ENCODE data around the gene TSC22D4. TPM values are rescaled to one million over a fixed set of nuclear protein-coding genes. Genes with fewer than 3 reads are reported as not detected.
A peak's percentile ranks its signal among the peaks of the same experiment; 100 is the strongest.

The TSC22D4 gene
- total RNA-seq, 3 donors from 2014 or later (not counting 1 experiment from before 2014, with no cell fraction given) = 140 to 173 (median 168) TPM

- peaks cover 7% of the 10 kb centered on the region for H3K36me3 ChIP-seq (ENCODE audit: control insufficient read depth, insufficient read depth, low read length)
- H3K4me3 ChIP-seq (ENCODE audit: low read length) = no peak overlapping the region
- peaks cover 0 to 5% of the 10 kb centered on the region in 2 donors for H3K27me3 Mint-ChIP-seq (ENCODE audit: low read depth in 2 of 2)
- no peaks in the 10 kb centered on the region for H3K36me3 Mint-ChIP-seq
- intact Hi-C loops (cut with micrococcal nuclease) = loop anchor here (1.0 to 10.0 kb wide), 4 partner anchors 31 to 203 kb away; no protein-coding TSS in a partner anchor
- H3K9me3 Mint-ChIP-seq = no peaks in the 10 kb centered on the region
- H3K27me3 ChIP-seq (ENCODE audit: control insufficient read depth, insufficient read depth, low read length) = no peaks in the 10 kb centered on the region
- H3K27ac Mint-ChIP-seq = peak overlapping the region; percentile 97 to 99
- 65% methylated on average over 16 of the region's 16 CpGs for WGBS (ENCODE audit: insufficient coverage)
- ATAC-seq (no peak), DNase-seq (no peak)
- no peak for TF ChIP-seq CTCF (IDR thresholded peaks at IDR 0.05)
- H3K4me3 Mint-ChIP-seq = peak overlapping the region; percentile 96
- no peaks in the 10 kb centered on the region for H3K9me3 ChIP-seq (ENCODE audit: control insufficient read depth, insufficient read depth, low read length)
- peaks cover 38% of the 10 kb centered on the region for H3K4me1 ChIP-seq (ENCODE audit: control insufficient read depth, insufficient read depth, low read length)
- peak overlapping the region; percentile 99 for H3K27ac ChIP-seq (ENCODE audit: low read length)
- H3K4me1 Mint-ChIP-seq = peaks cover 46 to 68% of the 10 kb centered on the region in 2 donors
Measured at GRCh38 chr7:100427762-100428198, 51.2 kb downstream of the TSC22D4 start.

- TF ChIP-seq CTCF (IDR thresholded peaks at IDR 0.05) = no peak
- Mint-ChIP-seq H3K27me3 (ENCODE audit: low read depth in 2 of 2) (peaks cover 0 to 5% of the 10 kb centered on the region in 2 donors), H3K4me1 (peaks cover 39 to 63% of the 10 kb centered on the region in 2 donors), H3K4me3 (no peak overlapping the region), H3K27ac (peak overlapping the region in 1 of 2 donors; percentile 32), H3K9me3 (no peaks in the 10 kb centered on the region), H3K36me3 (no peaks in the 10 kb centered on the region)
- Histone ChIP-seq H3K27me3 (ENCODE audit: control insufficient read depth, insufficient read depth, low read length) (no peaks in the 10 kb centered on the region), H3K9me3 (ENCODE audit: control insufficient read depth, insufficient read depth, low read length) (no peaks in the 10 kb centered on the region), H3K36me3 (ENCODE audit: control insufficient read depth, insufficient read depth, low read length) (peaks cover 1% of the 10 kb centered on the region), H3K4me1 (ENCODE audit: control insufficient read depth, insufficient read depth, low read length) (peaks cover 27% of the 10 kb centered on the region), H3K4me3 (ENCODE audit: low read length) (no peak overlapping the region), H3K27ac (ENCODE audit: low read length) (no peak overlapping the region)
- intact Hi-C loops (cut with micrococcal nuclease) = loop anchor here (10.0 kb wide), 1 partner anchor 202 kb away; no protein-coding TSS in a partner anchor
- ATAC-seq (no peak), DNase-seq (no peak)
Measured at GRCh38 chr7:100426516-100426915, 52.5 kb downstream of the TSC22D4 start.

DNA sequence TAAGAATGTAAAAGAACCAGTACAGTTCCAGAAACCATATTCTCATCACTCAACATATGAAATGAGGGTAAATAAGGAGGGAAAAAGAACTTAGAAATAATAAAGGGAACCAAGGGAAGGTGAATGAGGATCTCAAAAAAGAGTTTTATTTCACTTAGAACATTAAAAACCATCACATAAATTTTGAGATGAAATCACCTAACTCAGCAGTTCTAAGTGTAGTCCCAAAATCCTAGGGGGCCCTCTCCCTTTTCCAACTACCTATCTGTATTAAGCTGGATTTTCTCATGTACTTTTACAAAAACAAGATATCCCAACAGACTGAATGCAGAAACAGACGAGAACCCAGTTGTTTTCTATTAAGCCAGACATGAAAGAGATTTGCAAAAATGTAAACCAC is 53.7 kb downstream of the TSC22D4 start:
- TF ChIP-seq CTCF (IDR thresholded peaks at IDR 0.05) = no peak
- no peak overlapping the region for H3K4me3 Mint-ChIP-seq
- peaks cover 39 to 51% of the 10 kb centered on the region in 2 donors for H3K4me1 Mint-ChIP-seq
- H3K9me3 Mint-ChIP-seq = no peaks in the 10 kb centered on the region
- Histone ChIP-seq H3K27me3 (ENCODE audit: control insufficient read depth, insufficient read depth, low read length) (no peaks in the 10 kb centered on the region), H3K9me3 (ENCODE audit: control insufficient read depth, insufficient read depth, low read length) (no peaks in the 10 kb centered on the region), H3K27ac (ENCODE audit: low read length) (no peak overlapping the region), H3K4me3 (ENCODE audit: low read length) (no peak overlapping the region), H3K4me1 (ENCODE audit: control insufficient read depth, insufficient read depth, low read length) (peaks cover 15% of the 10 kb centered on the region), H3K36me3 (ENCODE audit: control insufficient read depth, insufficient read depth, low read length) (no peaks in the 10 kb centered on the region)
- intact Hi-C loops (cut with micrococcal nuclease) = loop anchor here (10.0 kb wide), 1 partner anchor 201 kb away; no protein-coding TSS in a partner anchor
- no peaks in the 10 kb centered on the region for H3K36me3 Mint-ChIP-seq
- WGBS (ENCODE audit: insufficient coverage) = 86% methylated on average over 1 of the region's 1 CpG
- H3K27me3 Mint-ChIP-seq (ENCODE audit: low read depth in 2 of 2) = peaks cover 0 to 5% of the 10 kb centered on the region in 2 donors
- peak overlapping the region in 1 of 2 donors; percentile 32 for H3K27ac Mint-ChIP-seq
- ATAC-seq = no peak
- no peak for DNase-seq

GRCh38 chr7:100423315-100423714 is 55.7 kb downstream of the TSC22D4 start:
- WGBS (ENCODE audit: insufficient coverage) = 37% methylated on average over 3 of the region's 6 CpGs
- Histone ChIP-seq H3K27me3 (ENCODE audit: control insufficient read depth, insufficient read depth, low read length) (no peaks in the 10 kb centered on the region), H3K9me3 (ENCODE audit: control insufficient read depth, insufficient read depth, low read length) (no peaks in the 10 kb centered on the region), H3K4me1 (ENCODE audit: control insufficient read depth, insufficient read depth, low read length) (peaks cover 14% of the 10 kb centered on the region), H3K36me3 (ENCODE audit: control insufficient read depth, insufficient read depth, low read length) (no peaks in the 10 kb centered on the region), H3K27ac (ENCODE audit: low read length) (peak overlapping the region; percentile 10), H3K4me3 (ENCODE audit: low read length) (no peak overlapping the region)
- Mint-ChIP-seq H3K27me3 (ENCODE audit: low read depth in 2 of 2) (no peaks in the 10 kb centered on the region), H3K27ac (peak overlapping the region; percentile 79 to 80), H3K36me3 (no peaks in the 10 kb centered on the region), H3K4me3 (peak overlapping the region; percentile 84), H3K4me1 (peaks cover 23 to 34% of the 10 kb centered on the region in 2 donors), H3K9me3 (no peaks in the 10 kb centered on the region)
- ATAC-seq = peak in 2 of 3 donors; percentile 13 to 52
- intact Hi-C loops (cut with micrococcal nuclease) = loop anchor here (10.0 kb wide), 1 partner anchor 199 kb away; no protein-coding TSS in a partner anchor
- no peak for TF ChIP-seq CTCF (IDR thresholded peaks at IDR 0.05)
- DNase-seq = no peak

Data from natural killer cell (primary cell).